Right lobe of liver (tissue), 6 donors: Measurements from ENCODE around the gene ZNFX1. TPM values are rescaled to one million over a fixed set of nuclear protein-coding genes. Genes with fewer than 3 reads are reported as not detected.
A peak's percentile ranks its signal among the peaks of the same experiment; 100 is the strongest.

Experiments
- ATAC-seq, 4 donors: fragments of 200-7000 bp; cut with Tn5 transposase; one replicate each; pipeline ENCODE4 v1.9.1; 2020; ENCODE audit warnings: mild to moderate bottlenecking in 4 of 4, moderate library complexity in 4 of 4
- DNase-seq, 3 donors: peaks; one replicate each; pipeline ENCODE4 v3.0.0-alpha.2; 2020
- H3K27ac ChIP-seq, 3 donors: fragments of 200-600 bp; one replicate each; pipeline ENCODE4 v1.8.0; 2022
- H3K27me3 ChIP-seq, 2 donors: fragments of 200-600 bp; one replicate each; pipeline ENCODE4 v1.8.0; 2022
- H3K36me3 ChIP-seq, 4 donors: fragments of 200-600 bp; sonication (generic) in 1 of 4; one replicate each; pipeline versions ENCODE4 v1.5.1 to v1.8.0; 2017 to 2022; ENCODE audit warnings: control low read depth in 1 of 4
- H3K4me1 ChIP-seq, 4 donors: fragments of 200-600 bp; sonication (generic) in 1 of 4; one replicate each; pipeline versions ENCODE4 v1.5.1 to v1.8.0; 2017 to 2022; ENCODE audit warnings: control low read depth in 1 of 4
- H3K4me3 ChIP-seq, 3 donors: fragments of 200-600 bp; one replicate each; pipeline ENCODE4 v1.8.0; 2022
- H3K9me3 ChIP-seq, 4 donors: fragments of 200-600 bp; sonication (generic) in 1 of 4; one replicate each; pipeline versions ENCODE4 v1.5.1 to v1.8.0; 2017 to 2022; ENCODE audit warnings: control low read depth in 1 of 4
- CTCF ChIP-seq, 4 donors: fragments of 200-600 bp in 3 of 4; fragments of 450-650 bp in 1 of 4; IDR thresholded peaks; one replicate each; pipeline versions ENCODE4 v1.5.1 to v1.8.0; 2016 to 2022; ENCODE audit warnings: antibody characterized with exemption in 4 of 4, mild to moderate bottlenecking in 2 of 4
- POLR2A ChIP-seq: fragments of 450-650 bp; IDR thresholded peaks from one replicate; pipeline ENCODE4 v1.6.1; 2017; ENCODE audit warnings: antibody characterized with exemption, mild to moderate bottlenecking
- WGBS: methylation state at CpG from one replicate; pipeline ENCODE4 v1.1.6; 2018; ENCODE audit warnings: low coverage, low lambda C conversion rate; ENCODE audit not compliant: insufficient coverage; ENCODE audit errors: missing lambda C conversion rate; 5-methylcytosine and 5-hydroxymethylcytosine counted together
- intact Hi-C, 2 donors: fragments of 100-400 bp; cut with DNase I; formaldehyde crosslinking; loops; one replicate each; pipeline versions ENCODE4 v1.11.2 to v1.14.1; 2022
- total RNA-seq, 6 experiments: library from RNA; depleted of rRNA in 2 of 6; stranded (reverse); fragments of >200 nt in 2 of 6; fragmentation: NEBNext Ultra II Directional in 3 of 6; extraction: Animal tissue kit (Norgen Biotek cat#: 25700) in 3 of 6; gene quantifications; one replicate each; pipeline versions ENCODE4 v1.1.0 to v1.2.4, GENCODE V29; 2016 to 2023
- donor health status: DM: no; HTN: yes; CAD: no.
- donor health status: DM: no; HTN: no; CAD: no.
- donor health status: DM: no; HTN: no; CAD: no.
- donor health status: DM: no; HTN: yes; CAD: no.
- donor health status: DM: no; HTN: yes; CAD: no.

Gene ZNFX1
- total RNA-seq, 6 experiments from 2014 or later: 9.3 to 17.5 (median 13.9) TPM

DNA sequence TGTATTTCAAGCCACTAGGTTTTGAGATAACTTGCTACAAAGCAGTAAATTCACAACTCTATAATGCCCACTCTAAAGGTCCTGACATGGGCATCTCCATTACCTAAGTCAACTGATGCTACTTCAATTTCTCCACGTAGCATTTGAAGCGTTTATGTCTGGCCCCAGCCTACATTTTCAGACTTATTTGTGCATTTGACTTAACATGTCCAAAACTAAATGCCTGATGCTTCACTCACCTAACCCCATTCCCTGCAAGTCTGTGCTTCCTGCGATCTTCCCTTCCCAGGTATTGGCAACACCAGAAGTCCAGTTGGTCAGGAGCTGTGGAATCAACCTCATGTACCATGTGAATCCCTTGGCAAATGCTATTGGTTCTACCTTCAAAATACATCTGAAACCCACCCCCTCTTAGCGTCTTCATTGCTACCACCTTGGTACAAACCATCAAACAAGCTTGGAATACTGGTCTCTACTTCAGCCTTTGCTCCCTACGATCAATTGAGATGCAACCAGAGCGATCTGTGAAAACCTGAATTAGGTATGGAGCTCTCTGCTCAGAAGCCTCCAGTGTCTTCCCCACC is 12.8 kb upstream of the ZNFX1 start:
- H3K4me1 ChIP-seq: no peaks in the 10 kb centered on the region
- intact Hi-C loops: no loop called here
- H3K9me3 ChIP-seq: peaks cover 0 to 11% (median 0%) of the 10 kb centered on the region in 4 donors
- no peak for ATAC-seq
- no peak for DNase-seq
- TF ChIP-seq CTCF (IDR thresholded peaks at IDR 0.05): no peak
- no peak for TF ChIP-seq POLR2A
- peaks cover 4 to 59% (median 39%) of the 10 kb centered on the region in 4 donors for H3K36me3 ChIP-seq
- H3K4me3 ChIP-seq: no peak overlapping the region
- WGBS: 92% methylated on average over 3 of the region's 6 CpGs
- no peak overlapping the region for H3K27ac ChIP-seq
- H3K27me3 ChIP-seq: no peaks in the 10 kb centered on the region

GRCh38 chr20:49288784-49289696 is 11.2 kb upstream of the ZNFX1 start:
- WGBS: 94% methylated on average over 10 of the region's 10 CpGs
- H3K27ac ChIP-seq: no peak overlapping the region
- intact Hi-C loops: no loop called here
- TF ChIP-seq CTCF (IDR thresholded peaks at IDR 0.05) (no peak), POLR2A (no peak)
- H3K4me3 ChIP-seq: no peak overlapping the region
- DNase-seq (no peak), ATAC-seq (no peak)
- H3K9me3 ChIP-seq: peaks cover 0 to 15% (median 0%) of the 10 kb centered on the region in 4 donors
- H3K4me1 ChIP-seq: no peaks in the 10 kb centered on the region
- no peaks in the 10 kb centered on the region for H3K27me3 ChIP-seq
- H3K36me3 ChIP-seq: peaks cover 4 to 69% (median 51%) of the 10 kb centered on the region in 4 donors

GRCh38 chr20:49288250-49288751 is 10.4 kb upstream of the ZNFX1 start:
- H3K36me3 ChIP-seq: peaks cover 4 to 69% (median 56%) of the 10 kb centered on the region in 4 donors
- no peak for TF ChIP-seq POLR2A
- TF ChIP-seq CTCF (IDR thresholded peaks at IDR 0.05): no peak
- no peaks in the 10 kb centered on the region for H3K27me3 ChIP-seq
- WGBS: 96% methylated on average over 2 of the region's 2 CpGs
- H3K4me3 ChIP-seq: no peak overlapping the region
- intact Hi-C loops: no loop called here
- peaks cover 0 to 4% (median 0%) of the 10 kb centered on the region in 4 donors for H3K4me1 ChIP-seq
- no peak overlapping the region for H3K27ac ChIP-seq
- ATAC-seq (no peak), DNase-seq (no peak)
- H3K9me3 ChIP-seq: peaks cover 0 to 15% (median 0%) of the 10 kb centered on the region in 4 donors

GRCh38 chr20:49287555-49288249 is 9.8 kb upstream of the ZNFX1 start:
- Histone ChIP-seq H3K4me1 (peaks cover 0 to 7% (median 0%) of the 10 kb centered on the region in 4 donors), H3K27ac (no peak overlapping the region), H3K4me3 (no peak overlapping the region), H3K9me3 (peaks cover 0 to 15% (median 0%) of the 10 kb centered on the region in 4 donors), H3K27me3 (no peaks in the 10 kb centered on the region), H3K36me3 (peaks cover 4 to 74% (median 62%) of the 10 kb centered on the region in 4 donors)
- ATAC-seq: peak in 2 of 4 donors; percentile 9 to 22
- DNase-seq: no peak
- no peak for TF ChIP-seq POLR2A
- TF ChIP-seq CTCF (IDR thresholded peaks at IDR 0.05): no peak
- intact Hi-C loops: no loop called here
